HG02938 (cell line): Measurements from ENCODE around the gene GRP.

Experiments
- ATAC-seq: cut with Tn5 transposase; IDR thresholded peaks from one replicate; pipeline ENCODE4 v1.9.1; 2021; ENCODE audit warnings: mild to moderate bottlenecking, moderate library complexity; ENCODE audit not compliant: unreplicated experiment

GRP gene

DNA sequence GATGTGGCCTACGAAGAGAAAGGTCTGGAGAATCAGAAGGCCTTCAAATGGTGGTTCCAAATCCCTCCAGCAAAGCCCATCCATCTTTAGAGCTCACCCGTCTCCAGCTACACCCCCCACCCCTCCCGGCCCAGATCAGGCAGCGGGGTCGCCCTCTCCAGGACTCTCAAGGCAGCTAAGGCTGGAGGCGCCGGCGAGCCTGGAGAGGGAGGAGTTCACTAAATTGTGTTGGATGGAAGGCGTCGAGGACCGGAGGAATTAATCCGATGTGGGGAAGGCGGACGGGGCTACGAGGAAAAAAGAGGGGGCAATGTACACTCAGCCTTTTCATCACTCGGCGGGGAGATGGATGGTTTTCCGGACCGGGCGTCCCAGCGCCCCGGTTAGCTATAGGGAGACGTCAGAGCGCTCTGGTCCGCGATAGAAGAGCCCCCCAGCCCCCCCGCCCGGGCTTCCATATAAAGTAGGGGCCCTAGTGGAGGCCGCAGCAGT is at the start of gene GRP:
TSS of gene GRP (plus strand) at position 487 of the 492 bp plus-strand sequence. CDS start 108 bp downstream, outside the sequence.
- no peak for ATAC-seq

DNA sequence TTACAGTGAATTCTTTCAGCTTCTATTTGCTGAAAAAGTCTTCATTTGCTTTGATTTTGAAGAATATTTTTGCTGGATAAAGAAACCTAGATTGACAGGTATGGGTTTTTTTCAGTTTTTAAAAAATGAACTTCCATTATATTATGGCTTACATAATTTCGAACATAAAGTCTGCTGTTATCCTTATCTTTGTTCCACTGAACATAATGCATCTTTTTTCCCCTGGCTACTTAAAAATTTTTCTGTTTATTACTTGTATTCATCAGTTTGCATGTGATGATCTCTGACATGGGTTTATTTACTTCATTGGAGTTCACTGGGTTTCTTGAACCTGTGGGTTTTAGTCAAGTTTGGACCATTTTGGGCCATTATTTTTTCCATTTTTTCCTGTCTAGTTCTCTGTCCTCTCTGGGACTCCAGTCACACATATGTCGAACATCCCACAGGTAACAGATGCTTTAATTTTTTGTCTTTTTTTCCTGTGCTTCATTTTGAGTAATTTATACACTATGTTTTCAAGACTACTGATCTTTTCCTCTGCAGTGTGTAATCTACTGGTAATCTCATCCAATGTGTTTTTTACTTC is 47.2 kb upstream of the GRP start:
- no peak for ATAC-seq

DNA sequence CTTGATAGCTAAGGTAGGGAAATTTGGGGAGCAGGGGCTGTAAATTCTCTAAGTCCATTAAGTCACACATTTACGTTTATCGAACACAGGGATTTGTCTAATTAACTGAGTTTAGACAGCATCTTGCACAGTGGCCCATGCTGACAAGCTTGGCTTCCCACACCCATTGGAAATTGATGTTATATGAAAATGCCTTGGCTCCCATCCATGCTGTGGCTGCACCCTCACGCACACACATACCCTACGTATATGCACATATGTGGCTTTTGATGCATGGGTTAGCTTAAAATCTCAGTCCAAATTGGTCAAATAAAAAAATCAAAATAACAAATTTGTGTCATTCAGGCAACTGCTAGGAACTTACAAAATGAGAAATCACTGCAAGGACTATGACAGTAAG is 42.5 kb upstream of the GRP start:
- ATAC-seq, result no peak

- no peak for ATAC-seq
Measured at GRCh38 chr18:59180150-59180845, 39.7 kb upstream of the GRP start.

DNA sequence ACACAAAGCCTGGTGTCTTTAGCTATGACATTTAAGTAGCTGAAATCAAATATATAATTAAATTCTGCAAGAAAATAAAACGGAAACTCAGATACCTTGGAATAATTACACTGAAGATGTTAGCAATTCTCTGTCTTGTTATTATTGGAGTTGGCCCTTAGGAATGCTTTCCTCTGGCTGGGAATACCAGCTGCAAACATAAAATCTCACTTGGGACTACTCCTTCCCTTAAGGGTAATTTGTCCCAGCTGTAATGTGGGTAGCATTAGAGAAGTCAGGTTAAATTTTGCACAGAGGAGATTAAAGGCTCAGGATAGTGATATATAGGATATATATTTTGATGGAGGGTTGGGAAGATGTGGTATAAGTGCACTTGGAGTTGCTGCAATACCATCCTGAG is 37.3 kb upstream of the GRP start:
- ATAC-seq, result no peak

- no peak for ATAC-seq
Measured at GRCh38 chr18:59189008-59189407, 30.9 kb upstream of the GRP start.

DNA sequence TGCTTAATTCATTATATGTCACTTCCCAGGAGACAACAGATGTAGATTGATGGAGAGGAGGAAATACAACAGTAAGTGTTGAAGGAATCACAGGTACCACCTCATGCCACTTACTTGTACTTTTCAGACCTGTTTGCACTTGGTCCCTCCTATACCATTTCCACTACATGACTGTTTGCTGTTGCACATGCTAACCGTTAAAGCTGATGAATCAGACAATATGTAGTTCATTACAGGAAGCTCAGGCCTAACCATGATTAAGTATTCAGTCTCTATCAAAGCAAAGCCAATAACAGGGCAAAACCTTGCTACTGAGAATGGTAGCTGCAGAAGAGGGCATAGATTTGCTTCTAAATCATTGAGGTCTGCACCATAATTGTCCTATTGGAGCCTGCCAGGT is 30.2 kb upstream of the GRP start:
- no peak for ATAC-seq

DNA sequence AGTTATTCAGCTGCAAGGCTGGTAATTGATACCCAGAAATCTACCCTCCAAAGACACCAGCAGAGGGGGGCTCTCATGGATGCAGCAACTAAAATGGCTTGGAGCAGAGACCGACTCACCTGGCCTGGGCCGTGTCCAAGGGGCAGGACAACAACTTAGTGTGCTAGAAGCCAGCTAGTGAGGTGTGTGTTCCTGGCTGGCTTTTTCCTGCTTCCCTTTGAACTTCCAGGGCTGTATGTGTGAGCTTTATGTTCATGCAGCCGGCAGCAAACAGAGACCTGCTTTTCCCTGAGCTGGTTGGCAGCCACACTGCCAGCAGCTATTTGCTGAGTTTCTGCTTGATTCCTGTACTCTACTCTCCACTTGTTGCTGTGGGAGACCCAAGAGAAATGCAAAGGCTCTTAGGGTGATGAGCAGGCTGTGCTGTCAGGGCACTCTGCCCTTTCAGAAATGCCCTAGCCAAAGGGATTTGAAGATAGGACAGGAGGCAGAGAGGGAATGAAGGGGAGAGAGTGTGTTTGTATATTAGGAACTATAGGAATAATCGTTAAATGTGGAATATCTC is 23.7 kb upstream of the GRP start:
- ATAC-seq, result no peak

- ATAC-seq, result no peak
Measured at GRCh38 chr18:59197636-59198035, 22.3 kb upstream of the GRP start.

DNA sequence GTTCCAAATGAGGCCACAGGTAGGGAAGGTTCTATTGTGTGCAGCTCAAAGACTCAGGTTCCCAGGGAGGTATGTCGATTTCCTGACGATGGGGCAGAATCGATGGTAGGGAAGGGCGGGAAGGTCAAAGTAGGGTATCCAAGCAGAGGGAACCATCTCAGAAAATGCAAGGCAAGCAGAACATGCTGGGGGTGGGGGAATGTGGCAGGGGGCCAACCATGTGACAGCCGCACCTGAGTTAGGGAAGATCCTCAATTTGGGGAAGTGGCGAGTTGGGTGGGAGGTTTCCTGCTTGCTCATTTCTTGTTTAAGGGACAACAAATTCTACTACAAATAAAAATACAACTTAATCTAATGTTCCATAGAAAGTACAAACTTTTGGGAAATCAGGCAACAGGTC is 21.7 kb upstream of the GRP start:
- no peak for ATAC-seq

- ATAC-seq, result no peak
Measured at GRCh38 chr18:59200787-59201186, 19.2 kb upstream of the GRP start.

DNA sequence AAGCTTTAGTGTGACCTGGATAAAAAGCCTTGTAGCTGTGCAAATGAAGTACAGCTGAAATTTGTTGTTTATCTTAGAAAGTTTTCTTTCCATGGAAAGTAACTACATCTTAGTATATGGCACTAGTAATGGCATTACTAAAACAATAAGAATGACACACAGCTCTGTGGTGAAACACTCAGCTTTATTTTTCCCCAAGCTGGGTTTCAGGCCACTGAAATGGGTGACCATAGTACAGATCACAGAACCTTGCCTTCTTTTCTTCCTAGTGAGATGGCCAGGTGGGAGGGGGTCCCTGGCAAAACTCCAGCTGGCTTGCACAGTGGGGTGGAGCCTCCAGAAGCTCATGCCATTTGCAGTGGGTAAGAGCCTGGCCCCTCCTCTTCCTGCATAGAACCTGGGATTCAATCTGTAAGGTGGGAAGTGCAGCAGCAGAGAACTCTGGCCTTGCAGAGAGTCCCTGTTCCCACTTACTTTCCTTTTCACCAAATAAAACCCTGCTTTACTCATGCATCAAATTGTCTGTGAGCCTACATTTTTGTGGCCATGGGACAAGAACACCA is 17.6 kb upstream of the GRP start:
- ATAC-seq, result no peak

DNA sequence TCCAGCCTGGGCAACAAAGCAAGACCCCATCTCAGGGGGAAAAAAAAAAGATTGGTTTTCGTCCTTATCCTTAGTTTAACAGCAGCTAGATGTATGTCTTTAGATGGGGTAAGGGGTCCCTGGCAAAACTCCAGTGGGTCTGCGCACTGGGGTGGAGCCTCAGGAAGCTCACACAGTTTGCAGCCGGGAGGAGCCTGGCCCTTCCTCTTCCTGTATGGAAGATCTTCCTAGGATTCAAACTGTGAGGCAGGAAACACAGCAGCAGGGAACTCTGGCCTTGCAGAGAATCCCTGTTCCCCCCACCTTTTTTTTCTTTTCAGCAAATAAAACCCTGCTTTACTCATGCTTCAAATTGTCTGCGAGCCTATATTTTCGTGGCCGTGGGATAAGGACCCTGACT is 12.5 kb upstream of the GRP start:
- no peak for ATAC-seq

GRCh38 chr18:59208602-59209125 is 11.3 kb upstream of the GRP start:
- ATAC-seq, result no peak

- ATAC-seq, result no peak
Measured at GRCh38 chr18:59210299-59210698, 9.7 kb upstream of the GRP start.

DNA sequence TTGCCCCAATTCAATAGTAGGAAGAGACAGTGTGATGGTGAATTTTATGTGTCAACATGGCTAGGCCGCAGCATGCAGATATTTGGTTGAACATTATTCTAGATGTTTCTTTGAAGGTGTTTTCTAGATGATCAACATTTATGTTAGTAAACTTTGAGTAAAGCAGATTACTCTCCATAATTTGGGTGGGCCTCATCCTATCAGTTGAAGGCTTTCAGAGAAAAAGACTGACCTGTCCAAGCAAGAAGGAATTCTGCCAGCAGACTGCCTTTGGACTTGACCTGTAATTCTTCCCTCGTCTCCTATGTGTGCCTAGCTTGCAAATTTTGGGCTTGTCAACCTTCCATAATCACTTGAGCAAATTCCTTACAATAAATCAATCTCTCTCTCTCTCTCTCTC is 8.3 kb upstream of the GRP start:
- ATAC-seq, result no peak

DNA sequence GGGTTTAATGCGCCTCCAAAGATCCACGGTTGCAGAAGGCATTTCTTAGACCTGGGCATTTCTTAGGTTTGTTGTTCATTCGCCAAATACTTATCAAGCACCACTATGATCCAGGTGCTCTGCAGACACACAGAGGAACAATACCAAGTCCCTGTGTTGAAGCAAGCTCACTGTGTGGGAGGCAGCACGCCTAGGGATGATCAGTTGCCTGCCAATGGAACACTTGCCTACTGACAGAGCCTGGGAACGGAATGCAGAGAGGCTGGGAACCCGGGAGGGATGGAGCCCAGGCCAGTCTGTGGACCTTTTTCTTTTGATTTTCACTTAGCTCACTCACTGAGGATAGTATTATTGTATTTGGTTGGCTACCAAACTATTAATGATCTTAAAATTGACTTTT is 1.9 kb upstream of the GRP start:
- ATAC-seq, result no peak

GRCh38 chr18:59220164-59220783 is 316 bp downstream of the GRP start:
- no peak for ATAC-seq

DNA sequence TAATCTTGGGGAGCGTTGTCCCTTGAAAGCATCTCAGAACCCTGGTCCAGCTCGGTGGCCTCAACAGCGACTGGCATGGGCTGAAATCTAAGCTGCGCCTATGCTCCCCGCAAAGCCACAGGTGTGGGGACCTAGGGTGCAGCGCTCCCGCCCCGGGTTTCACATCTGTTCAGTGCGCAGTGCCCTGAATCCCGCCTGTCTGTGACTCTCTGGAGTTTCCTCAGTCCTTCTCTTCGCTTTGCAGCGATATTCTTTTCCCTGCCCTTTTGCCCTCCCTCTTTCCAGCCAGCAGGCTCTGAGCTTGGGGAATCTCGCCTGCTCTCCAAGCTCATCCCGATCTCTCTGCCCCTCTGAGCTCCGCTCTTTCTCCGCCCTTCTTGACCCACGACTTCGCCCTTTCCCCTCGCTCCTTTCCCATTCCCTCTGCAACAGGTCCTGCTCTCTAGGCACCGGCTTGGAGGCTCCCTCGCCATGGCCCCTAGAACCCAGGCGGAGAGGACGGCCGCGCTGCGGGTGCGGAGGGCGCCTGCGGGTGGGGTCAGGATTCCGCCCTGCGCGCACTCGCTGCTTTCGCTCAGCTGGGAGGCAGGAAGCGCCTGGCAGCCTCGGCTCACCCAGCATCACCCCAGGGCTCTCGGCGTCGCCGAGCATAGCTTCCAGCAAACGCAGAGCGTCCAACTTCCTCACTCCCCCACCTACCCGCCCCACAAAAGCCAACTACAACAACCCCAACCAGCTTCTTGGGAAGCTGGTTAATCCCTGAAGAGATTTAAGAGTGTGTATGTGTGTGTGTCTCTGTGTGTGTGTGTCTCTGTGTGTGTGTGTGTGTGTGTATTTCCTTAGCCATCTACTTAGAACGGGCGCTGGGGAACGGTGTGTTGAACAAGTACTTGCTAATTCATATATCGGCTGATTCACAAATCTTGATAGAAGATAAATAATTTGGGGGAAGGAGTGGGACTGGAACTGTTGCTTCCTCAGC is 1.1 kb downstream of the GRP start:
- ATAC-seq, result no peak

DNA sequence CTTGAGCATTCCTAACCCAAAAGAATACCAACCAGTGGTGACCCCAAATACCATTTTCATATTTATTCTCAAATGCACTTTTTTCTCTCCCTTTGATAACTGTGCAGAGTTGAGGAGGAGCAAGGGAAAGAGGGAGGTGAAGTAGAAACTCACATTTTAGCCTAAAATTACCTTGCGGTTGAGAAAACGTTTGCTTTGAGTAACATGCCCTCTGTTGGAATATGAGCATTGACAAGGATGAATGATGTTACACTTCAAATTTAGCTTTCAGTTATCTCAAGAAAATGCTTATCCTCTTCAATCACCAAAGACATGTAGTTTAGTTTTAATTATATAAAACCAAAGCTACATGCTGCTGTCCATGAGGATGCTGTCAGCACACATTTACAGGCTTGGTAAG is 2.4 kb downstream of the GRP start:
- ATAC-seq, result no peak
